GM21619 (cell line): Measurements from ENCODE around the gene IER2.
A peak's percentile ranks its signal among the peaks of the same experiment; 100 is the strongest.
"Not testable (repeated sequence)": the region's sequence is repeated elsewhere in the genome, so short reads cannot be mapped to it uniquely, and the experiment has no call there.

Source experiments
- ATAC-seq: cut with Tn5 transposase; IDR thresholded peaks from one replicate; pipeline ENCODE4 v1.9.1; 2021; ENCODE audit not compliant: unreplicated experiment

Gene IER2

GRCh38 chr19:13138171-13138915 lies 11.9 kb upstream of the IER2 start:
- ATAC-seq, result no peak

- no peak for ATAC-seq
Measured at GRCh38 chr19:13138916-13139198, 11.4 kb upstream of the IER2 start.

- ATAC-seq, result no peak
Measured at GRCh38 chr19:13139633-13140311, 10.4 kb upstream of the IER2 start.

- no peak for ATAC-seq
Measured at GRCh38 chr19:13146763-13147563, 3.2 kb upstream of the IER2 start.

GRCh38 chr19:13149173-13149627 lies 1.0 kb upstream of the IER2 start:
- ATAC-seq, result not testable (repeated sequence)

- no peak for ATAC-seq
Measured at GRCh38 chr19:13149628-13150186, 504 bp upstream of the IER2 start.

GRCh38 chr19:13150931-13151604 lies 857 bp downstream of the IER2 start:
- no peak for ATAC-seq

- peak; percentile 30 for ATAC-seq
Measured at GRCh38 chr19:13151605-13152355, 1.6 kb downstream of the IER2 start.

- ATAC-seq, result no peak
Measured at GRCh38 chr19:13152356-13152973, 2.3 kb downstream of the IER2 start.

GRCh38 chr19:13152974-13153568 lies 2.9 kb downstream of the IER2 start:
- no peak for ATAC-seq

GRCh38 chr19:13153569-13154240 lies 3.5 kb downstream of the IER2 start:
- no peak for ATAC-seq

GRCh38 chr19:13154241-13154778 lies 4.1 kb downstream of the IER2 start:
- no peak for ATAC-seq

GRCh38 chr19:13154911-13155471 lies 4.8 kb downstream of the IER2 start:
- no peak for ATAC-seq

- peak; percentile 19 for ATAC-seq
Measured at GRCh38 chr19:13155472-13156359, 5.5 kb downstream of the IER2 start.

- ATAC-seq, result no peak
Measured at GRCh38 chr19:13159713-13160112, 9.5 kb downstream of the IER2 start.

- ATAC-seq, result no peak
Measured at GRCh38 chr19:13160557-13160956, 10.3 kb downstream of the IER2 start.
